Small intestine (tissue), 7 donors: ENCODE results near the gene PPP1R27. TPM values are rescaled to one million over a fixed set of nuclear protein-coding genes. Genes with fewer than 3 reads are reported as not detected.

Experiments used
- DNase-seq, 2 donors: peaks; one replicate each; pipeline versions ENCODE4 v3.0.0 to v3.0.0-alpha.2; 2013
- FAIRE-seq: peaks from 2 replicates; lab custom pipeline; 2012; peaks lifted over from hg19 to GRCh38; lab: Jason Lieb, UNC
- H3K27ac ChIP-seq, 3 donors: one replicate each; pipeline ENCODE4 v1.5.1; 2013; ENCODE audit warnings: low read length in 2 of 3, mild to moderate bottlenecking in 2 of 3, control low read depth in 1 of 3, inconsistent platforms in 1 of 3, low read depth in 1 of 3, moderate library complexity in 1 of 3
- H3K27me3 ChIP-seq, 3 donors: one replicate each; pipeline ENCODE4 v1.6.1; 2013; ENCODE audit warnings: low read length in 3 of 3, inconsistent platforms in 1 of 3; ENCODE audit not compliant: control insufficient read depth in 3 of 3, insufficient read depth in 3 of 3
- H3K36me3 ChIP-seq, 3 donors: one replicate each; pipeline ENCODE4 v1.6.1; 2013; ENCODE audit warnings: low read length in 3 of 3, inconsistent platforms in 1 of 3, low read depth in 1 of 3, mild to moderate bottlenecking in 1 of 3, moderate library complexity in 1 of 3; ENCODE audit not compliant: control insufficient read depth in 3 of 3, insufficient read depth in 2 of 3
- H3K4me1 ChIP-seq, 3 donors: one replicate each; pipeline ENCODE4 v1.6.1; 2013; ENCODE audit warnings: low read length in 2 of 3, inconsistent platforms in 1 of 3, low read depth in 1 of 3, mild to moderate bottlenecking in 1 of 3, moderate library complexity in 1 of 3; ENCODE audit not compliant: control insufficient read depth in 3 of 3, insufficient read depth in 2 of 3
- H3K4me3 ChIP-seq, 3 donors: one replicate each; pipeline ENCODE4 v1.5.1; 2013; ENCODE audit warnings: low read length in 3 of 3, control low read depth in 1 of 3, inconsistent platforms in 1 of 3, low read depth in 1 of 3, mild to moderate bottlenecking in 1 of 3, moderate library complexity in 1 of 3
- H3K9me3 ChIP-seq, 2 donors: one replicate each; pipeline ENCODE4 v1.6.1; 2013; ENCODE audit warnings: low read depth in 1 of 2, low read length in 1 of 2; ENCODE audit not compliant: control insufficient read depth in 2 of 2, insufficient read depth in 1 of 2
- WGBS, 3 donors: extraction: QIAGEN DNeasy Blood & Tissue Kit; methylation state at CpG; one replicate each; pipeline ENCODE4 v1.1.7; 2013; 5-methylcytosine and 5-hydroxymethylcytosine counted together
- polyA plus RNA-seq, 4 donors: library from polyadenylated mRNA; stranded (reverse) in 3 of 4; unstranded in 1 of 4; fragments of 200-250 nt in 3 of 4; fragments of 120-200 nt in 1 of 4; gene quantifications; one replicate each; pipeline versions ENCODE4 v1.2.1 to v1.2.3, GENCODE V29; 2013
- donor health status: healthy with polysubstance abuse.
- donor health status: control.
- donor health status: control.
- donor health status: Bipolar disorder and iron deficiency.
- donor health status: healthy.

PPP1R27 gene
- polyA plus RNA-seq, 4 donors = 0.12 to 2.5 (median 0.49) TPM; not detected in 1

- H3K4me1 ChIP-seq = peaks cover 0 to 6% (median 0%) of the 10 kb centered on the region in 3 donors
- peaks cover 14 to 78% (median 41%) of the 10 kb centered on the region in 3 donors for H3K27me3 ChIP-seq
- DNase-seq (no peak), FAIRE-seq (no peak)
- peaks cover 0 to 11% of the 10 kb centered on the region in 2 donors for H3K9me3 ChIP-seq
- no peak within 1 kb of the TSS for H3K4me3 ChIP-seq
- 2% methylated on average over 30 to 110 of the region's 110 CpGs for WGBS, 3 donors
- H3K27ac ChIP-seq = no peak within 1 kb of the TSS
- no peaks in the 10 kb centered on the region for H3K36me3 ChIP-seq
Measured at GRCh38 chr17:81803728-81804558, 30.9 kb downstream of the PPP1R27 start, which contains the start of gene GCGR. TSS of gene GCGR (plus strand) at chr17:81804150. CDS start at chr17:81809019, 4,869 bp downstream.

GRCh38 chr17:81802856-81803643 lies 31.8 kb downstream of the PPP1R27 start:
- Histone ChIP-seq H3K27me3 (peaks cover 14 to 71% (median 39%) of the 10 kb centered on the region in 3 donors), H3K4me1 (peaks cover 0 to 6% (median 0%) of the 10 kb centered on the region in 3 donors), H3K27ac (no peak overlapping the region), H3K36me3 (no peaks in the 10 kb centered on the region), H3K4me3 (no peak overlapping the region), H3K9me3 (peaks cover 0 to 11% of the 10 kb centered on the region in 2 donors)
- 27 to 45% (median 28%) methylated on average over 14 to 26 of the region's 26 CpGs for WGBS, 3 donors
- DNase-seq (no peak), FAIRE-seq (no peak)

GRCh38 chr17:81802048-81802758 lies 32.6 kb downstream of the PPP1R27 start:
- Histone ChIP-seq H3K9me3 (peaks cover 0 to 11% of the 10 kb centered on the region in 2 donors), H3K27ac (no peak overlapping the region), H3K4me3 (no peak overlapping the region), H3K4me1 (peaks cover 0 to 6% (median 0%) of the 10 kb centered on the region in 3 donors), H3K27me3 (peaks cover 14 to 62% (median 33%) of the 10 kb centered on the region in 3 donors), H3K36me3 (no peaks in the 10 kb centered on the region)
- WGBS, 3 donors = 66 to 80% (median 75%) methylated on average over 9 of the region's 9 CpGs
- DNase-seq (no peak), FAIRE-seq (no peak)

- H3K9me3 ChIP-seq = peaks cover 0 to 11% of the 10 kb centered on the region in 2 donors
- peaks cover 0 to 6% (median 0%) of the 10 kb centered on the region in 3 donors for H3K4me1 ChIP-seq
- no peak overlapping the region for H3K4me3 ChIP-seq
- no peak overlapping the region for H3K27ac ChIP-seq
- peaks cover 10 to 54% (median 33%) of the 10 kb centered on the region in 3 donors for H3K27me3 ChIP-seq
- no peak for FAIRE-seq
- 82 to 87% (median 85%) methylated on average over 9 of the region's 9 CpGs for WGBS, 3 donors
- H3K36me3 ChIP-seq = no peaks in the 10 kb centered on the region
- no peak for DNase-seq
Measured at GRCh38 chr17:81801327-81801726, 33.5 kb downstream of the PPP1R27 start.

- Histone ChIP-seq H3K36me3 (no peaks in the 10 kb centered on the region), H3K4me3 (no peak overlapping the region), H3K27ac (no peak overlapping the region), H3K4me1 (peaks cover 0 to 7% (median 0%) of the 10 kb centered on the region in 3 donors), H3K27me3 (peaks cover 0 to 4% (median 0%) of the 10 kb centered on the region in 3 donors), H3K9me3 (peaks cover 0 to under 1% of the 10 kb centered on the region in 2 donors)
- DNase-seq (peak in 1 of 2 donors; percentile 56), FAIRE-seq (no peak)
- 3 to 30% (median 29%) methylated on average over 7 to 8 of the region's 8 CpGs for WGBS, 3 donors
Measured at GRCh38 chr17:81794509-81794908, 40.3 kb downstream of the PPP1R27 start.

- Histone ChIP-seq H3K4me3 (no peak overlapping the region), H3K27ac (no peak overlapping the region), H3K36me3 (no peaks in the 10 kb centered on the region), H3K9me3 (no peaks in the 10 kb centered on the region), H3K4me1 (peaks cover 0 to 7% (median 0%) of the 10 kb centered on the region in 3 donors), H3K27me3 (peaks cover 0 to 4% (median 0%) of the 10 kb centered on the region in 3 donors)
- no peak for FAIRE-seq
- WGBS, 3 donors = 80 to 86% (median 85%) methylated on average over 3 of the region's 3 CpGs
- no peak for DNase-seq
Measured at GRCh38 chr17:81794074-81794476, 40.8 kb downstream of the PPP1R27 start.

GRCh38 chr17:81792675-81793615 lies 41.9 kb downstream of the PPP1R27 start:
- H3K27me3 ChIP-seq = peaks cover 0 to 4% (median 0%) of the 10 kb centered on the region in 3 donors
- WGBS, 3 donors = 87 to 92% (median 90%) methylated on average over 8 of the region's 8 CpGs
- no peak overlapping the region for H3K27ac ChIP-seq
- no peaks in the 10 kb centered on the region for H3K9me3 ChIP-seq
- FAIRE-seq (no peak), DNase-seq (no peak)
- H3K4me1 ChIP-seq = peaks cover 0 to 7% (median 0%) of the 10 kb centered on the region in 3 donors
- H3K36me3 ChIP-seq = no peaks in the 10 kb centered on the region
- no peak overlapping the region for H3K4me3 ChIP-seq
